ENCODE measurements around the gene FDXR.
"Not testable (repeated sequence)": the region's sequence is repeated elsewhere in the genome, so short reads cannot be mapped to it uniquely, and the experiment has no call there.

FDXR gene

DNA sequence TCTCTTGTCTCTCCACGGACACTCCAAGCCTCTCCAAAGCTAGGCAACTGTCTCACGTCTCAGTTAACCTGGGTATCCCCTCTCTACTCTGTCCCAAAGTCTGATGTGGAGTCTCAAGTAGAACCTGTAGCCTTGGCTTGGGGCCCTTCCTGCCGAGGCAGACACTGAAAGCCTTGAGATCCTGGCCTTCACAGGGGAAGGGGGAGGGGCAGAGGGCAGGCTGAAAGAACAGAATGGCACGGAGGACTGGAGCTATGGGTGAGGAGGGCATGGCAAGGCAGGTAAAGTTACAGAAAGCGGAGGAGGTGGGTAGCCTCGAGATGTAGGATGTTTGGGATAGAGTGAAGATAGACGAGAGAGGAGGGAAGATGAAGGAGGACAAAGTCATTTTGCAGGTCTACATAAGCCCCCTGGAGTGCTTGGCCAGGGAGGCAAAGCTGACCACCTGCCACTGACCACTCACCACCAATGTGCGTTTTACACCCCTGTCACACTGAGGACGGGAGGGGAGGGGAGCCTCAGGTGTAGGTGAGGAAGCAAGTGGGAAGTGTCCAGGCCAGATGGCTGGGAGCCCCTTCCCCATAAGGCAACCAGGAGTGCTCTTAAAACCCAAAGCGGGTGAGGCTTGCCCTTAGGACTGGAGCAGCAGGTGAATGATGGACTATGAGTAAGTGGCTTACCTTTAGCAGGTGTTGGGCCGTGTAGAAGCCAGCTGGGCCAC, 1.3 kb downstream of the FDXR start:
- DNase-seq, result no peak

DNA sequence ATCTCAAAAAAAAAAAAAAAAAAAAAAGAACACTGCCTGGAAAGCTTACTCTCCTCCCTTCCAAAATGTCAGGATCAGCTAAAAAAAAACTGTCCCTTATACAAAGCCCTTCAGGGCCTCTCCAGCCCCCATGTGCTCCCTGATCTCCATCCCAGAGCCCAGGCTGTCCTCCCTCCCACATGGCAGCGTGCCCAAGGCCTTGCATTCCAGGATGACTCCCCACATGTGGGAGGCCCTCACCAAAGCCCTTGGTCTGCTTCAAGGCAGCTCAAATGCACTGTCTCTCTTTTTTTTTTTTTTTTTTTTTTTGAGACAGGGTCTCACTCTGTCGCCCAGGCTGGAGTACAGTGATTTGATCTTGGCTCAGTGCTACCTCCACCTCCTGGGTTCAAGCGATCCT, 2.3 kb downstream of the FDXR start:
- no peak for DNase-seq

DNA sequence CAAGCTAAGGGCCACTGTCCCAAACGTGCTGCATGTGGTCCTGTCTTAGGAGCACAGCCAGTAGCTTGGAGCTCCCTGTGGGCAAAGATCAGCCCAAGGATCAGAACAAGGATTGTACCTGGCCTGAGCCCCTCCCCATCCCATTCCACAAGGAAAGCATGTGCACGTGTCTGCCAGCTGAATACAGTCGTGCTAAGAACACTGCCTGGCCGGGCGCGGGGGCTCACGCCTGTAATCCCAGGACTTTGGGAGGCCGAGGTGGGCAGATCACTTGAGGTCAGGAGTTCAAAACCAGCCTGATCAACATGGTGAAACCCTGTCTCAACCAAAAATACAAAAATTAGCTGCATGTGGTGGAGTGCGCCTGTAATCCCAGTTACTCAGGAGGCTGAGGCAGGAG, 2.8 kb downstream of the FDXR start:
- not testable (repeated sequence) for DNase-seq

DNA sequence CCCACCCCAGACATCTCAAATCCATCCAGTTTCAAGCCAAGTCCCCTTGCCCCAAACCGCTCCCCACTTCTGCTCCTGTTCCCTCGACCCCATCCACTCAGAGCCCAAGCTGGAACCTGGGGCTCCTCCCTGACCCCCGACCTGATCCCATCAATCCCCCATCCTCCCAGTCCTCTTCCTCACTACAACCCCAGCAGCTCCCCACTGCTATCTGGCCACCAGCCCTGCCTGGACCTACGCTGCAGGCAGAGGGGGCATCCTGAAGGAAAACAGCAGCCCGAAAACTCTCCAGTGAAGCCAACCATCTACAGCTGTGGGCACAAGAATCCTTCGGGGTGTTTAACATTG, 3.9 kb downstream of the FDXR start:
- no peak for DNase-seq

DNA sequence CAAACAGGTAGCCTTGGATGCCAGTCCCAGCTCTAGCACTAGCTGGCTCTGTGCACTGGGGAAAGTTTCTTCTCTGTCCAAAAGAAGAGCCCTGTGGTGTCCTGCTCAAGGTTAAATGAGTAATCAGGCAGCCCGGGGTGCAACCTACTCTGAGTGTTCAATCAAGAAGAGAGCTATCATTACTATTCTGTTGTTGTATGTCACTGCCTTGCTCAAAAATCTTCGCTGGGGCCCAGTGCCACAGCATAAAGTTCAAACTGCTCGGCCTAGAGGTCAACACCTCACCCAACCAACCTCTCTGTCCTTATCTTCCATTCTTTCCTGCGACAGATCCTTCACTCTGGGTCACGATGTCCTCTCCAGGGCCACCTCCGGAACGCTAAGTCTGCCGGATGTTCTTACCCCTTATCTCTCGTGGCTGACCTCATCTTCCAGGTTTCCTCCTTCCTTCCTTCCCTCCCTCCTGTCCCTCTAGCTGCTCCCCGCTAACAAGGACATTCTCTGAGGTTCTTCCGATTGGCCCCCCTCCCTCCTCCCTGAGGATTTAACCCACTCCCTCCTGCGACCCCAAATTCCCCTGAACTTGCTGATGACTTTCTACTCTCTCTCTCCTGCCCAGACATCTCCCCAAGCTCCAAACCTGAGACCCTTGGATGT, 4.4 kb downstream of the FDXR start:
- DNase-seq, result no peak

DNA sequence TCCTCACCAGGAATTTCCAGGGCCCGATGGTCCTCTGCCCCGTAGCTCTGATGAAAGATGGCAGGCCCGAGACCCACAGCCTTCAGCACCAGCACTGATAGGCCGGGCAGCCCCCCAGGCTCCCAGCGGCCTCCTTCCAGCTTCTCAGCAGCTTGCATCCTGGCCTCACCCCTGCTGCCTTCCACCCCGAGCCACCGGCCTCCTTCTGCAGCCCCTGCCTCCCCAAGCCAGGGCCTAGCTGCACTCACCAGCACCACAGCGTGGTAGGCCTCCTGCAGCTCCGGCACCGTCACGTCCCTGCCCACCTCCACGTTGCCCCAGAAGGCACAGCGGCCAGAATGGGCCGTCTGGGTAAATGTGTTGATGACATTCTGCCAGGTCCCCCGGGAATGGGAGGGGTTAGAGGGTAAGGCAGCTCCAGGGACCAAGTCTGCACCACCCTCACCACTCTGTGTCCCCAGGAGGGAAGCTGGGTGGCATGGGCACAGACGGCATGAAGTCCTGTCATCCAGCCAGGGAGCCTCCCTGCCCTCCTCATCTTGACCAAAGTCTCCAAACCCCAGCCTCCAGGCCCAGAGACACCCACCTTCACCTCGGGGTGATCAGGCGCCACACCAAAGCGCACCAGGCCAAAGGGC, 6.5 kb downstream of the FDXR start:
- no peak for DNase-seq

DNA sequence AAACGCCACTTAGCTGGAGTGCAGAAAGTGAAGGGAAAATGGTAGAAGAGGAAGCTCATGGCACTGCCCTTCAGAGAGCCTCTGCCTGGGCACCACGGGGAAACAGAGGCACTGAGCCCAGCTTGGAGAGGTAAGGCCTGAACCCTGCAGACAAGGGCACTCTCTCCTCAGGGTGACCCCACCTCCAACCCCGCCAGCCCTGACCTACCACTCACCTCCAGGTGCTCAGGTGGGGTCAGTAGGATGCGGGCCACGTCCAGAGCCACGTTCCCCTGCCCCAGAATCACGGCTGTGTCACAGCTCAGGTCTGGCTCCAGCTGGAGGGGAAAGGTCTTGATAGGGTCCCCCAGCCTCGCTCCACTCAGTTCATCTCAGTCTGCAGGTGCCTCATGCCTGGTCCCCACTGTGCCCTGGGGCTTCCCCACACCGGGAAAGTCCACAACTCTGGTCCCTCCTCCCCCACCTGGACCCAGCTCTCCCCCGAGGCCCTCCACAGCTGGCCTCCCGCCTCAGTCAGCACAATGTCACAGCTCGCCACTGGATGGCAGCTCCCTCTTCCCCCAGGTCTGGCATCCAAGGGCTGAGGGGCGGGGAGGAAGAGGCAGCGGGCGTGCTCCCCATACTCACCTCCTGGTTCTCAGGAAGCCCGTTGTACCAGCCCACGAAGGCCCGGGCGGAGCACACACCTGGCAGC, 7.1 kb downstream of the FDXR start:
- DNase-seq, result no peak

DNA sequence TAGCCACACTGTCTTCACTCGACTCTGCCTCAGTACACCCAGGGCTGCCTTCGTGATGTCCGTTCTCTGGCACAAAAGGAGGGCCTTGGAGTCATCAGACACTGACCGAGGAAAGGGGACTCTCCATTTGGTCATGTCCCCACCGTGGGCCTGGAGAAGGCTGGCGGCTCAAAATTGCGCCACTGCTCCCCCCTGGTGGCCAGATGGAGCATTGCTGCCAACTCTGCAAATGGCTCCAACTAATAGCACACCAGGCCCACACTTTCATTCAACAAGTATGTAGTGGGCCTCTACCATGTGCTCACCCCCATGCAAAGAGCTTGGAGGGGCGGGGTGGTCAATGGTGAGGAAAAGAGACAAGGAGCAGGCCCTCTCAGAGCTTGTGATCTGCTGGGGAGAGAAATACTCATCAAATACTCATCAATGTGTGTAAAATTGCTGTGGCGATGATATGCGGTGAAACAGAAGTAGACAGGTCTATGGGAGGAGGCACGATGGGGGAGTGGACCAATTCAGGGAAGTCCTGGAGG, 7.9 kb downstream of the FDXR start:
- peak; percentile 68 for DNase-seq

DNA sequence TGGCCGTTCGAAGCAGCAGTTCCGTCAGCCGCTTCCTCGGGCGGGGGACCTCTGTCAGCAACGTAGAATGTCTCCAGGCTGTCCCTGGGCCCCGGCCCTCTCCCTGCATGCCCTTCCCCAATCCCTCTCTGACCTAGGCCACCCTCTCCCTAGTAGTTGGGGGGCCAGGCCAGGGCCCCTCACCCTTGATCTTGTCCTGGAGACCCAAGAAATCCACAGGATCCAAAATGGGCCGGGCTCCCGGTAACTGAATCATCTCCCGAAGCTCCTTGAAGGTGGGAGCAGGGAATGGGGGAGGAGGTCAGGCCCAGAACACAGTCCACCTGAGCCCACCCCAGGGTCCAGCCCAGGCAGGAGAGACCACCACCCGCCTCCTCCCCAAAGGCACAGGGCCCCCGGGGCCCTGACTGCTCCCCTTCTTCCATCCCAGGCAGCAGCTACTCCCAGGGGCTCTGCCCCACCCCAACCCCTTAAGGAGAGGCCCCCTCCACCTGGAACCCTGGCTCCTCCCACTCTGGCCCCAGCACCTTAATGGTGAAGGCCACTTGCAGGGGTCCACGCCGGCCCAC, 8.4 kb downstream of the FDXR start:
- DNase-seq, result no peak

DNA sequence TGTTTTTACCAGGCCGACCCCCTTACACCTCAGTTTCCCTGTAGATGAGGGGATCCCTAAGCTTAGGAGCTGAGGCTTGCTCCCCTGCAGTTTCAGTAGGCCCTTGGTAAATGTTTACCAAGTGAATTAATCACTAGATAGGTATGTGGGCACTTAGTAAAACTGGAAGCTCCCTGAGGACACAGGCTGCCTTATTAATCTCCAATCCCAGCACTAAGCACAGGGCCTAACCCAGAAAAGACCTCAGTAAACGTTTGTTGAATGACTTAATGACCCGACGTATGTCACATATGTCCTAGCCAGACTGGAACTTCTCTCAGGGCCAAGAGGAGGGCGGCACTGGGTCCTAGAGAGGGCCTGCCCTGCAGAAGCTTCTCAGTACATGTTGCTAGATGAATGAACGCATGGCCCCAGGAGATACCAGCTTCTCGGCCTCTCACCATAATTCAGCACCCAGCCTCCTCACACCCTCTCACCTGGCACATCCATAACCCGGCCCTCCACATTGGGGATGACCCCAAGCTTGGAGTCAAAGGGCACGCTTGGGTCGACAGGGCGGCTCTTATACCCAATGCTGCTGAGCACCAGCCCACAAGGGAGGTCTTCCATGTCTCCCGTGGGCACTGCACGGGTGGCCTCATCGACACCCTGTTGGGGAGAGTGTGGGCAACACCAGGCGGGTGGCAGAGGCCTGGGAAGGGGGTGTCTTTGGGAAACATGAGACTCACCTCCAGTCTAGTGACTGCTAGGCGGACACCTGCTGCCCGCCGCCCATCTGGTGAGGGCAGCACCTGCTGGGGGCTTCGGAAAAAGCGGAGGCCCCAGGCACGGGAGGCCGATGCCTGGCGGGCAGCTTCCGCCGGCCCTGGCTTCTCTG, 9.1 kb downstream of the FDXR start:
- DNase-seq, result no peak

DNA sequence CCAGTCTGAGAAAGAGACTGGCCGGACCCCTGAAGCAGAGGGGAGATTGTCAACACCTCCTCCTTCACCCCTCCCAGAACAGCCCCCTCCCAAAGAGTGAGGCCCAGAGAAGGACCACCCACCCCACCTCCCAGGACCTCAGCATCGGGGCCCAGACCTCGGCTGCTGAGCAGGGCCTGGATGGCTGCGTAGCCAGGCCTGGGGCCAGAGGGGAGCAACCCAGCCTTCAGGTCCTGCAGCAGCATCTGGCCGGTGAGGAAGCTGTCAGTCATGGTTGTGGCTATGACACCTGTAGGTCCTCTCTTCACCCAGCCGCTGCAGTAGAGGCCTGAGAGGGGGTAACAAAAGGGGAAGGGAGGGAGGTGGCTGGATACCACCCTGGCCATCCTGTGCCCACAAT, 9.9 kb downstream of the FDXR start:
- DNase-seq, result no peak

DNA sequence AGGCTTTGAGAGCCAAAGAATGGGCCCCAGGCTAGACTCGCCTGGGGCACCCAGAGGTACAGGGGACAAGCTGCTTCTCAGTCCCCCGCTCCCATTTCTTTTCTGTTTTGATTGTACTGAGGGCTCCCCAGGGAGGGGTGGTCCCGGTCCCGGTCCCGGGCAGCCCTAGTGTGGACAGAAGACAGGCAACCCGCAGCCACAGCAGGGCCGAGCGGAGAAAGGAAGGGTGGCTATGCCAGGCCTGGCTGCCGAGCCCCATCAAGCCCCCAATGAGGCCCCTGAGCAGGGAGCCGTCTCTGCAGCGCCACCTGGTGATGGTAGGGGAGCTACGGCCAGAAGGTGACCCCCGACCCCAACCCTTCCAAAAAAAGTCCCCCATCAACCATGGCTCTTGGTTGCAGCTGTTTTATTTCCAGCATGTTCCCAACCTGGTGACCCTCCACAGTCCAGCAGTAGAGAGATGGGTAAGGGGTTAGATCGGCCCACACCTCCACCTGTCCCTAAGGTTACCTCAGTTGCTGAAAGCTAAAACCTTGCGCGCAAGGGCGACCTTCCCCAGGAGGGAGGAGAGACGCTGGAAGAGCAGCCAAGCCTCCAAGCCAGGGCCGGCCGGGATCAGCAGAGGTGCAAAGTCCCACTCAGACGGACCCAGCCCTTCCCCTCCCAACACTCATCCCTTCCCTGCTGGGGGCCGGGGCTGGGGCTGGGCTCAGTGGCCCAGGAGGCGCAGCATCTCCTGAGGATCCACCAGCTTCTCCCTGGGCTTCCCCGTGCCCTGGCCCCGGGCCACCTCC, 10.5 kb downstream of the FDXR start:
- peak; percentile 68 for DNase-seq

DNA sequence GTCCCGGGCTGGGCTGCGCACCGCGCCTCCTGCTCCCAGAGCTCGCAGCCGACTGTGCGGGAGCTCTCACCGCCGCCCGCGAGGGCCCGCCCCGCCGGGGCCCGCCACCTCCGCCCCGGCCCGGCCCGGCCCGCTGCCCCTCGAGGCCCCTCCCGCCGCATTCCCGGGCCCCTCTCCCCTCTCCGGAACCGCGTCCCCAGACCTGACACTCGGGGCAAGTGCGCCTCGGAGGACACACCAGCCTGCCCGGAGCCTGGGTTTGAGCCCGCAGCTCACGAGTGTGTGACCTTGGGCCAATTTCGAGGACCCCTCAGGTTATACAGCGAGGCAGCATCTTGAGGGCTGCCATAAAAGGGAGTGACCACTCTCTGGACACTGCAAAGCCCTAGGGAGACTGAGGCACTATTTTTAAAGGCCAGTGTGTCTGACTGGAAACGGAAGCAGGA, 11.1 kb downstream of the FDXR start:
- no peak for DNase-seq

DNA sequence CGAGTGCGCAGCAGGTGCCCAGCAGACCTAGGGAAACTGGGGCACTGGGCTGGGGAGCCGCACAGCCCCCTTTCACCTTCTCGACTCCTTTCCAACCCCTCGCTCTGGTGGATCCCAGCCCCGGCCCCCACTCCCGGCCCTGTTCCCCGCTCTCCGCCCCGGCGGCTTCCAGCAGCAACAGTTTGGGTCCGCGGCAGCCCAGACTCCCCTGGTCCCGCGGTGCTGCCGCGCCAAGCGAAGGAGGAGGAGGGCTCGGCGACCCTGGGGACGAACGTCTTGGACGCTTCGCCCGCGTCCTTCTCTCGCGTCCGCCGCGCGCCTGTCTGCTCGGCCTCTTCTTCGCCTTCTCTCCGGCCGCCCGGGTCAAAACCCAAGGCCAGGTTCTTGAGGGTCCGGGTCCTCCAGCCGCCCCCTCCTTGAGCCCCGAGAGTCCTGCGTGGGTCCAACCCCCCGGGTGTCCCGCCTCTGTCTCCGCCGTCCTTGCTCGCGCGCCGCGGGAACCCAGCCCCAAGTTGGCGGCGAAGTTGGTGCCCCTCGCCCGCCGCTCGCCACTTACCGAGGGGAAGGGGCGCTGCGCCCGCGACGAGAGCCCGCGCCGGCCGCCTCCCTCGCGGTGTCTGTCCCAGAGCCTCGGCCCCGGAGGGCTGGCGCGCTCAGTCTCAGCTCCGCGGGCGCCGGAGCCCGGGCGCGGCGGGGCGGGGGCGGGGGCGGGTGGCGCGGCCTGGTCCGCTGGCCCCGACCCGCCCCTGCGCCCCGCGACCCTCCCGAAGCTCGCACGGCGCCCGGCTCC, 11.7 kb downstream of the FDXR start:
- no peak for DNase-seq

DNA sequence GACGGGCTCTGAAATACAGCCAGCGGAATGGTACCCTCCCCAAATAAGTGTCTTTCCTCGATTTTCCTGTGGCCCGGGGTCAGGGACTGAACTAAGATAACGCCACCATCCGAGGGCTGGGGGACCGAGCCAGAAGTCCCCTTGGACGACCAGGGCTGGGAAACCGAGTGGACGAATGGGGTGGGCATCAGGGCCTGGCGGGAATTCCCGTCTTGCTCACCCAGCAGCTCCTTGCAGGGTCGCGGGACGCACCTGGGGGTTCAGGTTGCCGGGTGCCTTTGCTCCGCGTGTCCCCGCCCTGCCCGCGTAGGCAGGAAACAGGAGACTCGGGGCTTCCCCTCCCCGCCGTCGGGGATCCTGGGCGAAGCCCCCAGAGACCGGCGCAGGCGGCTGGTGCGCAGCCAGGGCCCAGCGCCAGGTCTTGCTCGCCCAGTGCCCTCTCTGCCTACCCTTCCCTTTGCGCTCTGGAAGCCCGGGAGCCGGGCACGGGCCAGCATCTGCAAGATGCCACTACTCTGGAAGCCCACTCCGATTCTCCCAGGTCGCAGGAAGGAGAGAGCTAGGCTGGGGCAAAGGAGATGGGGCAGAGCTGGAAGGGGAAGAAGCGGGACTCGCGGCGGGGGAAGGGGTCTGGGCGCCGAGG, 12.4 kb downstream of the FDXR start:
- peak; percentile 18 for DNase-seq

DNA sequence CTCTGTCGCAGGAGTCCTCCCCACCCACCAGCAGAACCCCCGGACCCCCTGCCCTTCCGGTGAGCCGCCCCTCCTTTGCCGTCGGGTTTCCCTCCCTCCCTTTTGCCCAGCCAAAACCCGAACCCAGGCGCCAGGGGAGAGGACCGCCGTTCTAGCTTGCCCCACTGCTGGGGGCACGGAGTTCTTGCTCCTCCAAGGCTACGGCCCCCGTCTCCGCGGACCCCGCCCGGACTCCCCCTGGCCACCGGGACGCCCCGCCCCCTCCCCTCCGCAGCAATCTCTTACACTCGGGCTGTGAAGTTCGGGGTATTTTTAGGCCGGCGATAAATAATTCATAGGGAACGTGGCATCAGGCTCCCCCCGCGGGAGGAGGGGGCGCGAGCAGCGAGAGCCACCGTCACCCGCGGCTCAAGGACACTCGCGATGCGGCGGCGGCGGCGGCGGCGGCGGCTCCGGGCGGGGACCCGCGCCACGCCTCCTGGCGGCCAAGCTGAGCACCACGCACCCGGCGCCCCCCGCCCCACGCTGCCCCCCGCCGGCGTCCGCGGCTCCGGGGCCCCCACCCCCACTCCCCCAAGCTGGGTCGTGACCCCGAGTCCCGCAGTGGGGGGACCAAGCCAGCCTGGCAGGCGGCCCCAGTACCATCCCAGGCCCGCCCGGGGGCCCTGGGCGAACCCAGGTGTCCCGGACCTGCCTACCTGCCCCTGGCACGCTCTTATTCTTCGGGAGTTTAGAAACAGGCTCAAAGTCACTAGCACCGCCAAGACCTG, 13.2 kb downstream of the FDXR start, which contains the start of gene GRIN2C:
Gene GRIN2C, minus strand, starts transcription at position 427 of the 770 bp plus-strand sequence. CDS start 4,793 bp downstream, outside the sequence.
- DNase-seq, result peak; percentile 22

DNA sequence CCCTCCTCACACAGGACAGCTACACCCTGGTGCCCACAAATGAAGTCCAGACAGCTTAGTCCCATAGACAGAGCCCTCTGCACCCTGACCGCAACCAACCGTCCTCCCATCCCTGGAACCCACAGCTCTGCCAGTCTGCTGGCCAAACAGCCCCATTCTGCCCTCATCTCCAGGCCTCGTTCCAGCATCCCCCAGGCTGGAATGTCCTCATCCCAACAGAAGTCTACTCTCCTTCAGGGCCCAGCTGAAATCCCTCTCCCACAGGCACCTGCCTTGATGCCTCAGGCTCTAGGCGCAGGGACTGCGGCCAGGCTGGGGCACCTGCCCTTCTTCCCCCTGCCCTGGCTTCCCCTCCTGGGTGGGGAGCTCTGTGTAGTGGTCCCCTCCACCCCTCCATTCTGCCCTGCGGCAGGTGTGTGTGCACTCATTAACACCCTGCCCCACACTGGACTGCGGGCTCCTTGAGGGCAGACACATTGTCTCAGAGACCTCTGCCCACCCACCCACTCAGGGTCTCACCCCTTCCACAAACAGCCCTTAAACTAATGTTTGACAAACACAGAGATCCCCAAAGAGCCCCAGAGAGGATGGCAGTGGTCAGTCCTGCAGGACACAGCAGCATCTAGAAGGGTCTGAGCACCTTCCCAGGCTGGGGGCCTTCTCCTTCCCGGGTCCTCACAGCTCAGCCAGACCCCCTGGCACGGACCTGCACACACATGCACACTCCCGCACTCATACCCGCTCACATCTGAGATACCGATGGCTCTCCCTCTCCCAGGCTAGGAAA, 13.9 kb downstream of the FDXR start:
- DNase-seq, result no peak

DNA sequence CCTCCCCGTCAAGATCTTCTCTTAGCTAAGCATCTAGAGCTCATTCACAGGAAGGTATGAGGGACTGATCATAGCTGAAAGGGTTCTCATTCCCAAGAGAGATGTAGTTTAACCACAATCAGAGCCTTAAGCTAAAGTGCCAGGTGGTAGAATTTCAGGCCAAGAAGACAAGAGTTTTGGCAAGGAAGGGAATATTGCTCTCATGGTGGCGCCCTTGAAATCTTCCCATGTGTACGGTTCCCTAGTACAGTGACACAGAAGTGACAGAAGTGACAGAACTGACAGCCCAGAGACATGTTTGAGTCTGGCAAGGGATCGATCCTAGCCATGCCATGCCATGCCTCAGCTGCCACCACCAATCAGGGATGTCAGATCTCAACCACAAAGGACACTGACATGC, 15.6 kb downstream of the FDXR start:
- DNase-seq, result no peak
